Measurements from ENCODE around the gene NRXN2.
A peak's percentile ranks its signal among the peaks of the same experiment; 100 is the strongest.

NRXN2 gene

DNA sequence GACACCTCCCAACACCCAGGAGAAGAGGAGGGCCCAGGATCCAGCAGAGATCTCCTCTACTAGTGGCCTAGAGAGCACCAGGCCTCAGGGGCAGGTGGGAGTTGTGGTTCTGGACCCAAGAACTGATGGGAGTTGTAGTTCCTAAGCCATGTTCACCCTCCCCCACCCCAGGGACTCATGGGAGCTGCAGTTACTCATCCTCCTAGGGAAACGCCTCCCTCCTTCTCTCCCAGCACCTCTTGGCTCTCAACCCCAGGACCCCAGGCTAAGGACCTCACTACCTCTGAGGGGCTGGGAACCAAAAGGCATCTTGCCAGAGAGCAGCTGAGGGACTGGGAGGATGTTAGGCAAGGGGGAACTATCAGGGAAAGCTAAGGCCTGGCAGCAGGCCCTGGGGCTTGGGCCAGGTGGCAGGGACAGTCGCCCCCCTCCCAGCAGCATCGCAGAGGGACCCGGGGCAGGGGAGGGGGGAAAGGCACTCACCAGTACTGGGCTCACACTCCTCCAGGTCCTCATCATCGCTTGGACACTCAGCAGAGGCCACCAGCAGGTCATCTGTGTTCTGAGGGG is 103.1 kb downstream of the NRXN2 start:
- Histone ChIP-seq H3K9me3 (no peaks in the 10 kb centered on the region), H3K27me3 (no peaks in the 10 kb centered on the region; the same call in 1 of the 2 replicates), H3K36me3 (no peaks in the 10 kb centered on the region), H4K20me1 (no peaks in the 10 kb centered on the region), H3K4me3 (peak overlapping the region; percentile 60), H3K27ac (peak overlapping the region; percentile 85), H3K9ac (peak overlapping the region; percentile 70), H3K4me2 (peak overlapping the region; percentile 87), H3K4me1 (peaks cover 94% of the 10 kb centered on the region)
- no peak for TF ChIP-seq Cebpa-rat (IDR thresholded peaks at IDR 0.05)

DNA sequence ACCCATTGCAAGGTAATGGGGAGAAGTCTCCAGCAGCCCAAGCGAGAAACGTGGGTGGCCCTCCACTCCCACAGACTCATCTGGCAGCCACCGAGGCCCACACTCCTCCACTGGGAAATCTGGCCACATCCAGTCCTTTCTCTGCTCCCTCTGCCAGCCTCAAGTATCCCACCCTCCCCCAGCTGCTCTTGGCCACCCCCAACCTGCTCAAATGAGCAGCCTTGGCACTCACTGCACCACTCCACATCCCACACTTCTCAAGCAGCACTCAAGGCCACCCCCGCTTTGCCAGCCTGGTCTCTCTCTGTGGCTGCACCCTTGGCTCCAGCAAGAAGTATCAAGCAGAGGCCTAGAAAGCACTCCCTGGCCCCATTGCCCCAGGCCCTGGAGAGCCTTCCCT is 103.8 kb downstream of the NRXN2 start:
- no peaks in the 10 kb centered on the region for H4K20me1 ChIP-seq
- H3K9ac ChIP-seq, result peak overlapping the region; percentile 70
- H3K9me3 ChIP-seq, result no peaks in the 10 kb centered on the region
- no peaks in the 10 kb centered on the region for H3K36me3 ChIP-seq
- peak overlapping the region; percentile 87 for H3K4me2 ChIP-seq
- no peak for TF ChIP-seq Cebpa-rat (IDR thresholded peaks at IDR 0.05)
- H3K4me3 ChIP-seq, result peak overlapping the region; percentile 60
- no peaks in the 10 kb centered on the region; the same call in 1 of the 2 replicates for H3K27me3 ChIP-seq
- H3K27ac ChIP-seq, result peak overlapping the region; percentile 85
- peaks cover 94% of the 10 kb centered on the region for H3K4me1 ChIP-seq

DNA sequence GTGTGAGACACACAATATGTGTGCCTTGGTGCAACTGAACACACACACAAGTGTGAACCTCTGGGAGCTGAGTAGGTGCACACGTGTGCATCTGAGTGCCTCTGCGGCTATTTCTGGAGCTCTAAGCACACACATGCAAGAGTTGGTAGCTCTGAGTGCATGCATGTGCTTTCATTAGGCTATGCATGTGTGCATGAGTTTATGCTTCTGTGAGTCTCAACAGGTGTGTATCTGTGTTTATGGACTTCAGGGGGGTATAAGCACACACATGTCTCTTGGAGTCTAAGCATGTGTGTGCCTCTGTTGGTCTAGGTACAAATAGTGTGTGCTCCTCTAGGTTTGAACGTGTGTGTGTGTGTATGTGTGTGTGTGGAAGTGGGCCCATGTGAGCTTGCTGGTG is 106.2 kb downstream of the NRXN2 start:
- peak overlapping the region; percentile 87 for H3K4me2 ChIP-seq
- no peak for TF ChIP-seq Cebpa-rat (IDR thresholded peaks at IDR 0.05)

DNA sequence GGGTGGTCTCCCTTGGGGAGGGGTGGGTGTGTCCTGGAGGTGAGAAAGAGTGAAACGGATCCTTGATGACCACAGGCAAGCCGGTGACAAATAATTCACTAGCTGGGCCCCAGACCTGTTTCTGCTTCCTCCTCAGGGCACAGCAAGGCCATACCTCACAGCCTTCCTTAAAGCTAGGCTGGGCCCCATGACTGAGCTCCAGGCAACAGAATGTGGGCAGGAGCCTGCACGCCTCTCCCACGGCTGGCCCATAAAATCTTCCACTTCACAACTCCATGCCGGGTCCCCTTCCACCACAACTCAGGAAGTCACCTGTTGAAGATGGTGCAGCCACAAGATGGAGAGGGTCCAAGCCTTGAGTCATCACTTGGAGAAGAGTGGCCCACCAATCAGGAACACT is 108.1 kb downstream of the NRXN2 start:
- H3K36me3 ChIP-seq, result no peaks in the 10 kb centered on the region
- peaks cover 94% of the 10 kb centered on the region for H3K4me1 ChIP-seq
- H3K27ac ChIP-seq, result no peak overlapping the region
- no peaks in the 10 kb centered on the region for H4K20me1 ChIP-seq
- H3K4me2 ChIP-seq, result peak overlapping the region; percentile 86; the same call in 1 of the 2 replicates
- no peak overlapping the region for H3K9ac ChIP-seq
- no peak overlapping the region for H3K4me3 ChIP-seq
- TF ChIP-seq Cebpa-rat (IDR thresholded peaks at IDR 0.05), result no peak
- no peaks in the 10 kb centered on the region for H3K9me3 ChIP-seq
- H3K27me3 ChIP-seq, result no peaks in the 10 kb centered on the region; the same call in 1 of the 2 replicates

More for the DNA sequence above, 106.2 kb downstream of the NRXN2 start:
- H3K4me3 ChIP-seq, result no peak overlapping the region
- H3K9me3 ChIP-seq, result no peaks in the 10 kb centered on the region
- no peak overlapping the region for H3K9ac ChIP-seq
- no peak overlapping the region for H3K27ac ChIP-seq
- peaks cover 94% of the 10 kb centered on the region for H3K4me1 ChIP-seq
- no peaks in the 10 kb centered on the region; the same call in 1 of the 2 replicates for H3K27me3 ChIP-seq
- no peaks in the 10 kb centered on the region for H4K20me1 ChIP-seq
- no peaks in the 10 kb centered on the region for H3K36me3 ChIP-seq

DNA sequence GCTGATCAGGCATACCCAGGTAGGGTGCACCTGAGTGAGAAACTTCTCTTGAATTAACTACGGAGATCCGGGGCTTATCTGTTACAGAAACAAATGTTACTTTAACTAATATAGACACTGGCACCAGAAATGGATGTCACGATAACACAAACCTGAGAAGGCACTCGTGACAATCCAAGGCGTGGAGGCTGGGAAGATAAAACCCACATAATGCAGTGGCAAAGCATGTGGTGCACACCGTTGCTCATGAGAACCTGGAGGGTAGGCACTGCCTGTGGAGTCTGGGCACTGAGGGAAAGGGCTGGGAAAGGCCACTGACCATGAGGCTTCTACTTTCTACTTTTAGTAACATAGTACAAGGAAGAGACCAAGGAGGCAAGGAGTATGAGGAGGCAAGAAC is 109.3 kb downstream of the NRXN2 start:
- H3K27ac ChIP-seq, result peak overlapping the region; percentile 33; the same call in 1 of the 2 replicates
- no peak for TF ChIP-seq Cebpa-rat (IDR thresholded peaks at IDR 0.05)
- no peaks in the 10 kb centered on the region; the same call in 1 of the 2 replicates for H3K27me3 ChIP-seq
- H3K36me3 ChIP-seq, result no peaks in the 10 kb centered on the region
- H4K20me1 ChIP-seq, result no peaks in the 10 kb centered on the region
- no peak overlapping the region for H3K4me3 ChIP-seq
- H3K4me2 ChIP-seq, result peak overlapping the region; percentile 86
- H3K9me3 ChIP-seq, result no peaks in the 10 kb centered on the region
- peaks cover 94% of the 10 kb centered on the region for H3K4me1 ChIP-seq
- H3K9ac ChIP-seq, result no peak overlapping the region

DNA sequence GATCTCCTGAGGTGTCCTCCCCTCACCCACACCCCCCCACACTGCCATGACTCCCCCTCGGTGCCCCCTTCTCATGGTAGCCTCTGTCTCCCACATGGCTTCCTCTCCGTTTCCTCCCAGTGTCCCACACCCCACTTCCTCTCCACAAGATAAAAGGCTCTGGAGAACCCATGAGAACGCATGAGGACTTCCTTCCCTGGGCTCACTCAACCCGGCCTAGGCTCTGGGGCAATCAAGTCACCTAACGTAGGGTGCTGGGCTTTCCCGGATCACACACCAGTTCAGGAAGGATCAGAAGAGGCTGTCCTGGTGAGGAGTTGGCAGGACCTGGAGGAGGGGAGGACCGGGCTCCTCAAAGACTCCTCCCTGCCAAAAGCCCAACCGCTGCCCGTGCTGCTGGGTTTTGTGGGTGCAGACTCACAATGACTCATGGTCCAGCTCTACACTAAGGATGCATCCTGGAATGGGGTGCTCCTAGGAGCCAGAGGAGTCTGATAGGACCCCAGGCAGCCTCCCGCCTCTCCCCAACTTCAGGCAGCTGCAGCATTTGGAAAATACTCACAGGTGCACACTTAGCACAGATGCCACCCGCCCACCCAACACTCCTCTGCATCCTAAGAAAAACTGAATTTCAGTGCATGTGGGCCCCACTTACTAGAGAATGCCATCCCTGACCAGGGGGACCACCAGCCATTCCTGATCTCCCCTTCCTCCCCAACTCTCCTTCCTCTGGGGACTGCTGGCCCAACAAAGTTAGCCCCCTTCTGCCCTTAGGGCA is 110.9 kb downstream of the NRXN2 start:
- Histone ChIP-seq H3K27ac (peak overlapping the region; percentile 97), H3K9me3 (no peaks in the 10 kb centered on the region), H3K9ac (peak overlapping the region; percentile 70), H3K27me3 (no peaks in the 10 kb centered on the region; the same call in 1 of the 2 replicates), H3K36me3 (no peaks in the 10 kb centered on the region), H3K4me1 (peaks cover 94% of the 10 kb centered on the region), H4K20me1 (no peaks in the 10 kb centered on the region), H3K4me2 (peak overlapping the region; percentile 86), H3K4me3 (peak overlapping the region; percentile 43; the same call in 1 of the 2 replicates)
- no peak for TF ChIP-seq Cebpa-rat (IDR thresholded peaks at IDR 0.05)

DNA sequence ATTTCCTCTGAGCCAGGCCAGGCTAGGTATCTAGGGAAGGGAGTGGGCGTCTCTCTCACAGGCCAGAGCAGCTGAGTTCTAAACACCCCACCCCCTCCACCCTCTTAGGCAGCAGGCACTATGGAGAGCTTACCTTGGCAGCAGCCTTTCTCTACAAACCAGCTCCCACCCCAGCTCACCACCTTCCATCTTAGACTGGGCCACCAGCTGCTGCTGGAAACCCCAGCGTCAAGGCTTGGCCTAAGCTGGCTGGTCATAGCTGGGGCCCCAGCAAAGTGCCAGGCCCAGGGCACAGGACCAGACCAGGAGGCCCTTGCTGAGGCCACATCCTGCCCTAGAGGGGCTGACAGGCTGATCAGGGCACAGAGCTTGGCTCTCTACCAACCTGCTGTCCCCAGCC is 111.8 kb downstream of the NRXN2 start:
- no peaks in the 10 kb centered on the region for H3K9me3 ChIP-seq
- peaks cover 91% of the 10 kb centered on the region for H3K4me1 ChIP-seq
- H3K27me3 ChIP-seq, result no peaks in the 10 kb centered on the region; the same call in 1 of the 2 replicates
- peak overlapping the region; percentile 43; the same call in 1 of the 2 replicates for H3K4me3 ChIP-seq
- TF ChIP-seq Cebpa-rat (IDR thresholded peaks at IDR 0.05), result no peak
- H3K36me3 ChIP-seq, result no peaks in the 10 kb centered on the region
- peak overlapping the region; percentile 86 for H3K4me2 ChIP-seq
- H4K20me1 ChIP-seq, result no peaks in the 10 kb centered on the region
- H3K27ac ChIP-seq, result peak overlapping the region; percentile 97
- H3K9ac ChIP-seq, result peak overlapping the region; percentile 70

DNA sequence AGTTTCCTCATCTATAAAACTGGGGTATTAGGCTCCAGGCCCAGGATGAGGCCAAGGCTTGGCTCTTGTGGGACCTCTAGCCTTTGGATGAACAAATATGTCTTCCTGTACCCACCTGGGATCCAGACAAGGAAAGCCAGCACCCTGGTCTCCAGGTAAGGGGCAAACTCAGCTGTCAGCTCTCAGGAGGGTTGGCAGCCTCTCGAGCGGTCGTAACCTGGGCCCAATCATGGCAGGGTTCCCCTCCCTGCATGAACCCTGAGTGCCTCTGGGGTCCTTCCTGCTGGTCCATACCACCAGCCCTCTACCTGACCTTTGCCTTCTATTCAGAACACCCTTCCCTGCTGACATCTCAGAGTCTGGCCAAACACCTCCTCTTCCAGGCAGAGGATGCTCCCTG is 112.4 kb downstream of the NRXN2 start:
- Histone ChIP-seq H3K4me1 (peaks cover 96% of the 10 kb centered on the region), H3K27ac (peak overlapping the region; percentile 97), H3K9me3 (no peaks in the 10 kb centered on the region)

DNA sequence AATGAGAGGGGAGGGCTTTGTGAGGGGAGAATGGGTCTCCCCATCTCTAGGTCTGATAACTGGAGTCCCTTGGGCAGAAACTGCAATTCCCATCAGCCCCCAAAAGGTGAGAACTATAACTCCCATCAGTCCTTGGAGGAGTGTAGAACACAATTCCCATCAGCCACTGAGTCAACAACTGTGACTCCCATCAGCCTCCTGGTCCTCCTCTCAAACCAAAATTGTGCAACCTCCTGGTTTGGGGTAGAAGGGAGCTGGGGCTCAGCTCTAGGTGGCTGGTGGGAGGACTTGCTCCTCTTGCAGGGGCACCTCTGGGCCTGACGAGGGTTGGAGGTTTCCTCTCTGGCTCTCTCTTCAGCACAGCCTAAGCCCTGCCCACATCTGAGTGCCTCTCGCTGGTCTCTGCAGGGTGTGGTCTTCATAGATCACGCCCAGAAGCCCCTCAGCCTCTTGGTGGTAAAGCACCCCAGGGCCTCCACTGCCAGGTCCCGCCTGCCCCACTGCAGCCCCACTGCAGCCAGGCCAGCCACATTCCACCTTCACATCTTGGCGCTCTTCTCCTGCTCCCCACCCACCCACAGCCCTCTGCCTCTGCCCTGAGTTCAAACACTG is 113.5 kb downstream of the NRXN2 start:
- H3K27me3 ChIP-seq, result no peaks in the 10 kb centered on the region

More for the DNA sequence above, 112.4 kb downstream of the NRXN2 start:
- no peak for TF ChIP-seq Cebpa-rat (IDR thresholded peaks at IDR 0.05)
- H3K27me3 ChIP-seq, result no peaks in the 10 kb centered on the region; the same call in 1 of the 2 replicates
- H3K9ac ChIP-seq, result peak overlapping the region; percentile 70
- no peaks in the 10 kb centered on the region for H3K36me3 ChIP-seq
- H3K4me2 ChIP-seq, result peak overlapping the region; percentile 86
- H4K20me1 ChIP-seq, result no peaks in the 10 kb centered on the region
- H3K4me3 ChIP-seq, result 0 out of 2 replicates have a peak overlapping the region, but pooled peaks have one; percentile 5

More for the DNA sequence above, 113.5 kb downstream of the NRXN2 start:
- Histone ChIP-seq H3K4me2 (peak overlapping the region; percentile 86), H4K20me1 (no peaks in the 10 kb centered on the region), H3K9ac (peak overlapping the region; percentile 79; the same call in 1 of the 2 replicates), H3K4me3 (no peak overlapping the region), H3K36me3 (no peaks in the 10 kb centered on the region), H3K4me1 (peaks cover 98% of the 10 kb centered on the region), H3K9me3 (no peaks in the 10 kb centered on the region), H3K27ac (peak overlapping the region; percentile 97)
- peak; percentile 95 for TF ChIP-seq Cebpa-rat (IDR thresholded peaks at IDR 0.05)
